Tibial nerve (tissue), 4 donors: ENCODE results near the gene ZNF579. TPM values are rescaled to one million over a fixed set of nuclear protein-coding genes. Genes with fewer than 3 reads are reported as not detected.
A peak's percentile ranks its signal among the peaks of the same experiment; 100 is the strongest.

Experiments used
- DNase-seq, 2 donors: peaks; one replicate each; pipeline ENCODE4 v3.0.0-alpha.2; 2019; ENCODE audit warnings: low spot score in 2 of 2
- H3K27ac ChIP-seq, 4 donors: fragments of 200-600 bp; sonication (generic) in 3 of 4; one replicate each; pipeline ENCODE4 v1.5.1; 2017 to 2019; ENCODE audit warnings: mild to moderate bottlenecking in 1 of 4
- H3K27me3 ChIP-seq, 2 donors: fragments of 200-600 bp; sonication (generic) in 1 of 2; one replicate each; pipeline versions ENCODE4 v1.5.1 to v1.6.0; 2017 to 2019
- H3K36me3 ChIP-seq, 3 donors: fragments of 200-600 bp; sonication (generic); one replicate each; pipeline ENCODE4 v1.5.1; 2018 to 2019
- H3K4me1 ChIP-seq, 4 donors: fragments of 200-600 bp; sonication (generic) in 3 of 4; one replicate each; pipeline ENCODE4 v1.5.1; 2017 to 2019
- H3K4me3 ChIP-seq, 4 donors: fragments of 200-600 bp; sonication (generic) in 3 of 4; one replicate each; pipeline ENCODE4 v1.5.1; 2017 to 2019; ENCODE audit warnings: mild to moderate bottlenecking in 1 of 4, moderate library complexity in 1 of 4
- H3K9me3 ChIP-seq, 4 donors: fragments of 200-600 bp; sonication (generic) in 3 of 4; one replicate each; pipeline ENCODE4 v1.5.1; 2017 to 2019
- CTCF ChIP-seq, 5 experiments: fragments of 200-600 bp in 3 of 5; fragments of 450-650 bp in 2 of 5; sonication (generic) in 3 of 5; IDR thresholded peaks; one replicate each; pipeline ENCODE4 v1.5.1; 2016 to 2019; ENCODE audit warnings: antibody characterized with exemption in 5 of 5, mild to moderate bottlenecking in 3 of 5, moderate library complexity in 2 of 5
- EP300 ChIP-seq, 2 donors: sonication (generic); formaldehyde crosslinking; IDR thresholded peaks; one replicate each; pipeline ENCODE4 v1.6.1; 2017; ENCODE audit warnings: antibody characterized with exemption in 2 of 2, mild to moderate bottlenecking in 1 of 2
- POLR2A ChIP-seq, 2 donors: fragments of 450-650 bp; IDR thresholded peaks; one replicate each; pipeline ENCODE4 v1.6.1; 2017; ENCODE audit warnings: antibody characterized with exemption in 2 of 2, mild to moderate bottlenecking in 2 of 2, moderate library complexity in 2 of 2
- WGBS, 2 donors: methylation state at CpG; one replicate each; pipeline ENCODE4 v1.1.5; 2018; 5-methylcytosine and 5-hydroxymethylcytosine counted together
- total RNA-seq, 4 donors: library from RNA; depleted of rRNA; stranded (reverse); fragments of >200 nt; gene quantifications; one replicate each; pipeline ENCODE4 v1.1.0, GENCODE V29; 2016

Gene ZNF579
- total RNA-seq, 4 donors from 2014 or later = 2.0 to 5.3 (median 4.2) TPM

DNA sequence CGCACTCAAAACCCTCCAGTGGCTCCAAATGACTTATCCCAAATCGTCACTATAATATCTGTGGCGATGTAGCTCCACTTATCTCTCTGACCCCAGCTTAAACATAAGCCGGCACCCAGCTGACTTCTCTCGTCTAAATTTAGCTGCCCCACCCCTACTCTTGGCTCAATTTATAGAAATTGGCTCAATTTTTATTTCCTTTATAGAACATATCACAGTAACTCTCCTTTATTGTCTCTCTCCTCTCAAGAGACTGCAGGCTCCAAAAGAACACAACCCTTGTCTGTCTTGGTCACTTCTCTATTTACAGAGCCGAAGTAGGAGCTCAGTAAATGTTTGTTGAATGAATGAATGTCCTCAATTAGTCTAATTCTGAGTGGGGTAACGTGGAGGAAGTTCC, 42.9 kb upstream of the ZNF579 start:
- peaks cover 0 to 30% (median 4%) of the 10 kb centered on the region in 3 donors for H3K36me3 ChIP-seq
- H3K4me3 ChIP-seq = peak overlapping the region in 3 of 4 donors; percentile 12 to 71 (median 46)
- H3K27ac ChIP-seq = peak overlapping the region; percentile 89 to 99 (median 93)
- no peaks in the 10 kb centered on the region for H3K9me3 ChIP-seq
- 54 to 61% methylated on average over 7 of the region's 7 CpGs for WGBS, 2 donors
- TF ChIP-seq EP300 (IDR thresholded peaks at IDR 0.05) = no peak
- TF ChIP-seq POLR2A (IDR thresholded peaks at IDR 0.05) = no peak
- TF ChIP-seq CTCF (IDR thresholded peaks at IDR 0.05) = no peak
- H3K27me3 ChIP-seq = no peaks in the 10 kb centered on the region
- no peak for DNase-seq
- peaks cover 4 to 22% (median 6%) of the 10 kb centered on the region in 4 donors for H3K4me1 ChIP-seq

DNA sequence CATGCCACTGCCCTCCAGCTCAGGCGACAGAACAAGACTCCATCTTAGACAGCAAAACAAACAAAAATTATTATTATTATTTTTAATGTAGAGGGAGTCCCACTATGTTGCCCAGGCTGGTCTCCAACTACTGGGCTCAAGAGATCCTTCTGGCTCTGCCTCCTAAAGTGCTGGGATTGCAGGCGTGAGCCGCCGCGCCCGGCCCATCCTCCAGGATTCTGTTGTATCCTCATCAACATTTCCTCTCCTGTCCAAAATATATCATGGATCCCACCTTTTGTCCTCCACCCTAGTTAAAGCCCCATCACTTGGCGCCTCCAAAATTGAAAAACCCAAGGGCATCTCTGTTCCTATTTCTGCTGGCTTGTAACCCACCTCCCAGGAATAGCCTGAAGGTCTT, 42.5 kb upstream of the ZNF579 start:
- H3K36me3 ChIP-seq = peaks cover 0 to 31% (median 4%) of the 10 kb centered on the region in 3 donors
- H3K27me3 ChIP-seq = no peaks in the 10 kb centered on the region
- no peak overlapping the region for H3K4me3 ChIP-seq
- WGBS, 2 donors = 94 to 95% methylated on average over 7 of the region's 7 CpGs
- DNase-seq = no peak
- no peaks in the 10 kb centered on the region for H3K9me3 ChIP-seq
- H3K27ac ChIP-seq = peak overlapping the region in 3 of 4 donors; percentile 90 to 99 (median 96)
- no peak for TF ChIP-seq EP300 (IDR thresholded peaks at IDR 0.05)
- TF ChIP-seq CTCF (IDR thresholded peaks at IDR 0.05) = no peak
- no peak for TF ChIP-seq POLR2A (IDR thresholded peaks at IDR 0.05)
- H3K4me1 ChIP-seq = peaks cover 4 to 22% (median 6%) of the 10 kb centered on the region in 4 donors

DNA sequence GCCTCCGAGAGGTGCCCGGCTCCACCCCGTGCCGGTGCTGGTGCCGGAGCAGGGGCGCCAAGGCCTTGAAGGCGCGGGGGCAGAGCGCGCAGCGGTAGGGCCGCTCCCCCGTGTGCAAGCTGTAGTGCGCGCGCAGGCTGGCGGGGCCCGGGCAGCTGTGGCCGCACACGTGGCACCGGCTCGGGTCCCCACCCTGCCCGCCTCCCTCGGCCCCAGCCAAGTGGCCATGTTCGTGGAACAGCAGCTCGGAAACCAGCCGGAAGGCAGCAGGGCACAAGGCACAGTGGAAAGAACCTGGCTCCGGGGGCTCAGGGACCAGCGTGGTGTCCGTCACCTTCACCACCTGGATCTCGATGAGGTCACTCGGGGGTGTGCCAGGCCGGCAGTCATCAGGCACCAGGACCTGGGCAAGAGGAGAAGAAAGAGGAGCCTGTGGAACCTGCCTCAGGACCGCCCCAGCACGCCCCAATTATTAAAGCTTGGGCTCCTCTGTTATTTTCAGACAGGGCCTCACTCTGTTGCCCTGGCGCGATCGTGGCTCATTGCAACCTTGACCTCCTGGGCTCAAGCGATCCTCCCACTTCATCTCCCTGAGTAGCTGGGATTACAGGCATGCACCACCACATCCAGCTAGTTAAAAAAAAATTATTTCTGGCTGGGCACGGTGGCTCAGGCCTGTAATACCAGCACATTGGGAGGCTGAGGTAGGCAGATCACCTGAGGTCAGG, 41.8 kb upstream of the ZNF579 start:
- Histone ChIP-seq H3K9me3 (no peaks in the 10 kb centered on the region), H3K27ac (no peak overlapping the region), H3K27me3 (no peaks in the 10 kb centered on the region), H3K4me1 (peaks cover 4 to 22% (median 6%) of the 10 kb centered on the region in 4 donors), H3K4me3 (no peak overlapping the region), H3K36me3 (peaks cover 0 to 38% (median 4%) of the 10 kb centered on the region in 3 donors)
- no peak for DNase-seq
- 86 to 94% methylated on average over 13 to 36 of the region's 40 CpGs for WGBS, 2 donors
- TF ChIP-seq POLR2A (IDR thresholded peaks at IDR 0.05) = no peak
- TF ChIP-seq EP300 (IDR thresholded peaks at IDR 0.05) = no peak
- no peak for TF ChIP-seq CTCF (IDR thresholded peaks at IDR 0.05)

- DNase-seq = no peak
- TF ChIP-seq EP300 (IDR thresholded peaks at IDR 0.05) (no peak), CTCF (IDR thresholded peaks at IDR 0.05) (no peak), POLR2A (IDR thresholded peaks at IDR 0.05) (no peak)
These were observed 41.1 kb upstream of the ZNF579 start for GRCh38 chr19:55621673-55622231.

DNA sequence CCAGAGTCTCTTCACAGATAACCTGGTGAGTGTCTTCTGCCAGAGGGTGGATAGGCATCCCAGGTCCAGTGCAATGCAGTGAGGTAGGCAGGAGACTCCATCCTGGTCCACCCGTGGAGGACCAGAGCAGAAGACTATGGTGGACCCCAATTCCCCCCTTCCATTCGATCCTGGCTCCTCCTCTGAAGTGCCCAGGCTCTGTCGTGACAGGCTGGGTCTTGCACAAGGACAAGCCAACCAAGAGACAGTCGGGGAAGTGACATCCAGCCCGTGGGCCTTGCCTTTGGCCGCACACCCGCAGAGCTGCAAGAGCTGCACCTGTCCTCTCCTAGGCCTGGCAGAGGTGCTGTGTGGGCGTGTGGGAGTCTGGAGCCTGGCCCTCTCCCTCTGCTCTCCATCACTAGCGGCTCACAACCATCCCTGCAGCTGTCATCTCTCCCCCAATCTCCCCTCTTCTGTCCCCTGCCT, 40.6 kb upstream of the ZNF579 start:
- no peak for DNase-seq
- no peaks in the 10 kb centered on the region for H3K27me3 ChIP-seq
- peaks cover 4 to 22% (median 6%) of the 10 kb centered on the region in 4 donors for H3K4me1 ChIP-seq
- no peak overlapping the region for H3K27ac ChIP-seq
- WGBS, 2 donors = 78 to 84% methylated on average over 9 of the region's 9 CpGs
- H3K4me3 ChIP-seq = no peak overlapping the region
- H3K36me3 ChIP-seq = peaks cover 0 to 50% (median 4%) of the 10 kb centered on the region in 3 donors
- no peak for TF ChIP-seq EP300 (IDR thresholded peaks at IDR 0.05)
- no peaks in the 10 kb centered on the region for H3K9me3 ChIP-seq

More at GRCh38 chr19:55621673-55622231, 41.1 kb upstream of the ZNF579 start:
- Histone ChIP-seq H3K27ac (no peak overlapping the region), H3K36me3 (peaks cover 0 to 44% (median 4%) of the 10 kb centered on the region in 3 donors), H3K9me3 (no peaks in the 10 kb centered on the region), H3K27me3 (no peaks in the 10 kb centered on the region), H3K4me3 (no peak overlapping the region), H3K4me1 (peaks cover 4 to 22% (median 6%) of the 10 kb centered on the region in 4 donors)
- 94 to 95% methylated on average over 38 to 55 of the region's 55 CpGs for WGBS, 2 donors
